CD4-positive, alpha-beta T cell treated with Interleukin-4 for 4 hours (primary cell): ENCODE results near the gene CDK5RAP2.
"Not testable (repeated sequence)": the region's sequence is repeated elsewhere in the genome, so short reads cannot be mapped to it uniquely, and the experiment has no call there.

Source experiments
- DNase-seq: peaks from one replicate; pipeline ENCODE4 v3.0.0-alpha.2; 2020

Gene CDK5RAP2

GRCh38 chr9:120464176-120464886, 115.6 kb downstream of the CDK5RAP2 start:
- DNase-seq = no peak

- no peak for DNase-seq
Observed at GRCh38 chr9:120463765-120464164, 116.2 kb downstream of the CDK5RAP2 start.

- DNase-seq = not testable (repeated sequence)
Observed at GRCh38 chr9:120461677-120462076, 118.3 kb downstream of the CDK5RAP2 start.

DNA sequence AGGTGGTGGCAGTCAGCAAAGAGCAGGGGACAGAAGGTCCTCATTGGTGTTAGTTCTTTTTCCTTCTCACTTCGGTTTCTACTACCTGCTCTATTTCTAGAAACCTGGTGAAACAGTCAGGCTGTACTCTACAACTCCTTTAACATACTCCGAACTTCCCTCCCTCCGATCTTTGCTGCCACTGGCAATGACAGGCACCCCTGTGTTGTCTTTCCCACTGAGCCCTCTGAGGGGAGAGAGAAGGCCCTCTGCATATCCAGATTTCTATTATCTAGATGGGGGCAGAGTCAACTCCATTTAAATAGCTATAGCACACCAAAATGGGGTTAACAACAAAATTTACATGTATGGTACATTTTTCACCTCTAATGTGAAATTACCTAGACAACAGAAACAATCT, 123.7 kb downstream of the CDK5RAP2 start:
- no peak for DNase-seq

- DNase-seq = no peak
Observed at GRCh38 chr9:120454467-120454866, 125.5 kb downstream of the CDK5RAP2 start.

GRCh38 chr9:120453792-120454191, 126.2 kb downstream of the CDK5RAP2 start:
- DNase-seq = no peak

GRCh38 chr9:120452631-120453030, 127.3 kb downstream of the CDK5RAP2 start:
- no peak for DNase-seq

GRCh38 chr9:120450916-120451315, 129.1 kb downstream of the CDK5RAP2 start:
- DNase-seq = no peak

GRCh38 chr9:120449566-120449965, 130.4 kb downstream of the CDK5RAP2 start:
- DNase-seq = no peak

- DNase-seq = no peak
Observed at GRCh38 chr9:120447959-120448500, 131.9 kb downstream of the CDK5RAP2 start.

DNA sequence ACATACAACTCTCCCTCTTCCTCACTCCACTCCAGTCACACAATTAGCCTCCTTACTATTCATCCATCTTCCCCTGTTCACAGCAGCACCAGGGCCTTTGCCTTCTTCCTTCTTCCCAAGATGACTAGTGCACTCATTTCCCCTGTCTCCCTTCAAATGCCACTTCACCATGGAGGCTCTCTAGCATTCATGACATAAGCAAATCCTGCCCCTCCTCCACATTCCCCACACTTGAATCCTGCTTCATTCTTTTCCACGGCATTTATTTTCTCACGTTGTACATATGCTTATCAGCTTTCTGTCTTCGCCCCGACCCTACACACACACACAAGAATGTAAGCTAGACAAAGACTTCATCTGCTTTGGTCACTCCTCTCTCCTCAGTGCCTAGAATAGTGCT, 133.3 kb downstream of the CDK5RAP2 start:
- DNase-seq = no peak

DNA sequence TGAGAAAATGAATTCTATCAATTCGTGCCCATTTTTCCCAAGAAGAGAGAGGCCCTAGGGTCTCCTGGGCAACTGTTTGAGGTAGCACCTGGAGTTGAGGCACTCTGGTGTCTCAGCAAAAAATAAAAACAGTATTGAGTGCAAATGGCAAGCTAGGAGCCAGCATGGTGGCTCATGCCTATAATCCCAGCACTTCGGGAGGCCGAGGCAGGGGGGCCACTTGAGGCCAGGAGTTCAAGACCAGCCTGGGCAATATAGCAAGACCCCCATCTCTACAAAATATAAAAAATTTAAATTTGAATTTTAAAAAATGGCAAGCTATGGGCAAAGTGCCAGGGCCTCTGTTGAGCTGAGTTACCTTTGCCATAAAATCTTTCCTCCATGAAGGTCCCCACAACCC, 136.0 kb downstream of the CDK5RAP2 start:
- DNase-seq = no peak

- no peak for DNase-seq
Observed at GRCh38 chr9:120443489-120443888, 136.5 kb downstream of the CDK5RAP2 start.

DNA sequence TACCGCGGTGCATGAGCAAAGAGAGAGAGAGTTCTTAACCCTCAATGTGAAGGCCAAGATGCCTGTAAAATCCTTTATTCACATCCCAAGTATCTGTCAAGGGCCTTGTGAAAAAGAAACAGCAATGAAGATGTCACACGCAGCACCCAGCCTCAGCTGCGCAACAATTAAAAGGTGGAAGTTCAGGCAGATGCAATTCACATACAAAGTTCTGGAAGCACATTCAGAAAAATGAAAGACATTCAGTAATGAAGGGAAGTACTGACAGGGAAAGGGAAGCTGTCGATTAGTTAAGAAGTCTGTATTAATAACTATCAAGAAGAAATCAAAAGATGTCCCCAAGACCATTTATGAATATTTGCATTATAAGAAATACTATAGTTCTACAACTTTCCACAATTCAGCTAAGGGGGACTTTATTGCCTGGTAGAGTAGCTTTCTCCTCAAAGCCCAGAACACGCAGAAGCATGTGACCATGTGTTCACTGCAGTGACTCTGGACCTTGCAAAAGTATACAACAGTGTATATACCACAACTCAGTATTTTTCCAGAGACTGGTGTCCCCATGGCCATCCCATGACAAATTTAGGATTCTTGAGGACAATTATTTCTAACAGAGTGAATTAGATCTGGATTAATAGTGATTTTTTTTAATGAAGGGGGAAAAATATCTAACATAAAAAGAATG, 137.5 kb downstream of the CDK5RAP2 start:
- no peak for DNase-seq

GRCh38 chr9:120441426-120442307, 138.3 kb downstream of the CDK5RAP2 start:
- DNase-seq = no peak

DNA sequence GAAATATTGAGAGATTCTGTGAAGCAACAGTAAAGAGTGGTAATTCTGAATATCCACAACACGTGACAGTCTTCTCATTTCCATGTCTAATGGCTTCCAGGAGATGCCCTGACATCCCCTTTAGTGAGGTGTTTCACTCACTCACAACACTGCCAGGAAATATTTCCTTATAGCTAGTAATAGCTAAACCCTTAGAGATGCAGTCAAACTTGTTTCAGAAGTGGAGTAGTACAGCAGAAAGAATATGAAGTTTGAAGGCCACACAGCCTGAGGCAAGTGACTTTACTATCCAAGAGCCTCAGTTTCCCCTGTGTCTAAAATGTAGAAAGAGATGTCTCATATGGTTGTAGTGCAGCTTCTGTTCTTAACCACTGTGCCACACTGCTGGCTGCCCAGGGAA, 139.2 kb downstream of the CDK5RAP2 start:
- DNase-seq = no peak

GRCh38 chr9:120439926-120440325, 140.0 kb downstream of the CDK5RAP2 start:
- DNase-seq = no peak

GRCh38 chr9:120438836-120439546, 141.0 kb downstream of the CDK5RAP2 start:
- no peak for DNase-seq

DNA sequence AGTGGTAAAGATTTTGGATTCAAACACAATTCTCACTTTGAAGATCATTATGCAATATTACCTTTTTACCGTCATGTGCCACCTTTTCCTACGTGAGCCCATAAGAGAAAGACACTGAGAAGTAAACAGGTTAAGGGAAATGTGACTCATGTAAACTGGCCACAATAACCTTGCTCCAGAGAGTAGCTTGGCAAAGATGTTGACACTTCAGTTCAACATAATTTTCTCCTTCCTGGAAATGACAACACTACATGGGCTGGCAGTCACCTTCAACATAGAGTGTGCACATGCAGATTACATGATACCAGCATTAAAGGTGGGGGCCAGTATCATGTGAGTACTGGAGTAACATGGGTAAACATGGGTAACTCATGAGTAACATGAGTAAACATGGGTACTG, 141.9 kb downstream of the CDK5RAP2 start:
- no peak for DNase-seq

GRCh38 chr9:120436983-120437475, 142.9 kb downstream of the CDK5RAP2 start:
- no peak for DNase-seq

- no peak for DNase-seq
Observed at GRCh38 chr9:120436446-120436845, 143.5 kb downstream of the CDK5RAP2 start.

- no peak for DNase-seq
Observed at GRCh38 chr9:120435091-120435490, 144.9 kb downstream of the CDK5RAP2 start.
